Measurements from ENCODE around the gene HJURP.

Gene HJURP

DNA sequence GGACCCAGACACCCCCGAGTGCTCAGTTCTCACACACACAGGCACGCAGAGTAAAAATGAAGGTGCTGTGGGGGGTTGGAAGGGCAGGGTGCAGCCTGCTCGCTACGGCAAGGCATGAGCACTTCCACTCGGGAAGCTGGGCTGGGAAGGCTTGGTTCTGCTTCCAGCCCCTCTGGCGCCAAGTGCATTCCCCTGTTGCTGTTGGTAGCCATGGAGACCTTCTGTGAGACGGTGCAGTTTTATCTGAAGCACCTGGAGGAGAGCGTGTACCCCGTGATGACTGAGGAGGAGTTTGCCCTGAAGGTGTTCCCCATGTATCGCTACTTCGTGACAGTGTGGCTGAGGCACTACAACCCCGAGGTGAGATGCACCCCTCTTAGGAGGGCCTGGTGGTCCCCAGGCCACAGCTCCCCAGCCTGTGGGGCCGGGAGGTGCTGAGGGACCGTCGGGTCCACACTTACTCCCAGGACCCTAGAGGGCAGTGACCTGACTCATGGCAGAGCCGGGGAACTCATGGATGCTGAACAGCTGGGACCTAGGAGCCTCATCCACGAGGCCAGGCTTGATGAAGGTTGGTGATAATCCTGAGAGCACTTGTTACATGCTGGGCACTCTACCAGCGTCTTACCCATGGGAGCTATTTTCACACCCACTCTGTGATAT is 60.7 kb downstream of the HJURP start:
- DNase-seq (ENCODE audit: low spot score), result no peak

DNA sequence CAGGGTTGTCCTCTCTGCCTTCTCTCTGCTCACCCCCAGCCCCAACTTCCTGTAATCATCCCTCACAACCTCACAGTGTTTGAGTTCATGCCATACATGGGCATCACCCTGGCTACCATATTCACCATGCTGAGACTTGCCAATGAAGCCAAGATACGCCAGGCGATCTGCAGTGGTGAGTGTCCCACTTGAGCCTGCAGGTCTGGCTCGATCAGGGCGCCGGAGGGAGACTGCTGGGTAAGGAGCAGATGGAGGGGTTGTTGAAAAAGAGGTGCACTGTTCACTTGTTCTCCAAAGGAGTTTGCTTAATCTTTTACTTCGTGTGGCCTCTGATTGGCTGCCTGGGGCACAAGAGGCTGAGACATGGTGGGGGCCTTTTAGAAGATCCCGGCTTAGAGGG is 61.6 kb downstream of the HJURP start:
- DNase-seq (ENCODE audit: low spot score), result no peak

DNA sequence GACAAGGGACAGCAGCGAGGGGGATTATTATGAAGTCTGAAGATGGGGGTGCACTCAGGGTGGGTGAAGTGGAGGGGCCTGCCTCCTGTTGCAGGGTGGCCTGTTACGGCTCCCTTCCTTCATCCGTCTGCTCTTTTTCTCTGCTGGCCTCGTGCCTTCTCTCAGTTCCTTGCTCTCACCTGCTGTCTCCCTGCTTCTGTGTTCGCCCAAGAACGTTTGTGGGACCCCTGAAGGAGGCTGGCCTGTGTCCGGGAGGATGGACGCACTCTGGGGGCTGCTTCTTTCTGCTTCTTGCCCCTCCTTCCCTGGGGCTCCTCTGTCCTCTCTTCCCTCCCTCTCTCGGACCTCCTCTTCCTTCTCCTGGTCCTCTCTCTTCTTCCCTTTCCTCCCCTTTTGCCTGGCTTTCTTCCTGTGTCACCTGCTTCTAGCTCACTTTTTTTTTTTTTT is 62.4 kb downstream of the HJURP start:
- DNase-seq (ENCODE audit: low spot score), result no peak

DNA sequence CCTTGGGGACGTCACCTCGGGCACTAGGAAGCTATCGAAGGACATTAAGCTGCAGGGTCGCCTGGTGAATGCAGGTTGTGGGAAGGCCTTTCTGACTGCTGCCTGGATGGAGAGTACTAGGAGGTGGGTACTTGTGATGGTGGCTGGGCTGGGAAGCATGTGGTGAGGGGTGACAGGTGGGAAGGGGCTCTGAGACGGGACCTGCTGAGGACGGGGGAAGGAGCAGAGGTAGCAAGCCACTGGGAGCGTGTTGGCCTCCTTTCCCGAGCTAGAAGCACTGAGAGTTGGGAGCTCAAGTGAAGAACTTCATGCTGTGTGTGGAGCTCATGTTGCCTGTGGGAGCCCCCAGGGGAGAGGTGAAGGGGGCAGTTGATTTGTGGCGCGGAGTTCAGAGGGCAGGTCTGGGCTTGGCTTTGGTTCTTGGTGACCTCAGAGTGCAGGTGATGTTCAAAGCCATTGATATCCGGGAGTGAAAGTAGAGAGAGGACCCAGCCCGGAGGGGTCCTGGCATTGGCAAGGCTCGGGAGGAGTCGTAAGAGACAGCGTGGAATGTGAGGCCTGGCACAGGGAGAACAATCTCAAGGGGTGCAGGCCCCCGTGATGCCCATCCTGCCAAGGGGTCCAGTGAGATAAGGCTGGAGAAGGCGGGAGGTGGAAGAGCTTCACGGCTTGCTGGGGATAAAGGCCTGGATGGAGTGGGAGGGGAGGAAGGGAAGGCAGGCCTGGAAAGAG is 63.0 kb downstream of the HJURP start:
- no peak for DNase-seq (ENCODE audit: low spot score)

DNA sequence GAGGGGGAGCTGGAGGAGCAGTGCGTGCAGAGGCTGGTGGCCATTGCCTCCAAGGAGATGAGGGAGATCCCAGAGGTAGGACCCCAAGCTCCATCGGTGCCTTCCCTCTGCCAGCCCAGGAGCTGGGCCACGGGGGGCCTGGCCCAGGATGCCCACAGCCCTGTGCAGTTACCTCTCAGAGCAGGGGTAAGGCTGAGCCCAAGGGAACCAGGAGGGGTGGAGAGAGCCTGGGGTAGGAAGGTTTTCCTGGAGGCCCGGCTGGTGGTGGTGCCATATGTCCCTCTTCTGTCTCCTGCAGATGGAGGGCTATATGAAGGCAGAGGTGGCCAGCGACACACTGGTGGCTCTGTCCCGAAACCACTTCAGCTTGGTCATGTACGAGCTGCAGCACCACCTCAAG is 64.8 kb downstream of the HJURP start:
- DNase-seq (ENCODE audit: low spot score), result no peak

Measured in GM03348 (cell line).